ENCODE measurements around the gene ECM2.

- TF ChIP-seq EZH2 (IDR thresholded peaks at IDR 0.05; ENCODE audit: borderline replicate concordance, low read length) (no peak), CTCF (IDR thresholded peaks at IDR 0.05; ENCODE audit: low read length) (no peak)
Measured at GRCh38 chr9:92525306-92525705, 10.5 kb downstream of the ECM2 start.
